CD4-positive, alpha-beta T cell treated with Interleukin-4 for 1 hour (primary cell): ENCODE measurements around the gene HOXC6.
A peak's percentile ranks its signal among the peaks of the same experiment; 100 is the strongest.

ENCODE experiments used
- DNase-seq, 2 donors: peaks; one replicate each; pipeline ENCODE4 v3.0.0-alpha.2; 2020 to 2022

Gene HOXC6

DNA sequence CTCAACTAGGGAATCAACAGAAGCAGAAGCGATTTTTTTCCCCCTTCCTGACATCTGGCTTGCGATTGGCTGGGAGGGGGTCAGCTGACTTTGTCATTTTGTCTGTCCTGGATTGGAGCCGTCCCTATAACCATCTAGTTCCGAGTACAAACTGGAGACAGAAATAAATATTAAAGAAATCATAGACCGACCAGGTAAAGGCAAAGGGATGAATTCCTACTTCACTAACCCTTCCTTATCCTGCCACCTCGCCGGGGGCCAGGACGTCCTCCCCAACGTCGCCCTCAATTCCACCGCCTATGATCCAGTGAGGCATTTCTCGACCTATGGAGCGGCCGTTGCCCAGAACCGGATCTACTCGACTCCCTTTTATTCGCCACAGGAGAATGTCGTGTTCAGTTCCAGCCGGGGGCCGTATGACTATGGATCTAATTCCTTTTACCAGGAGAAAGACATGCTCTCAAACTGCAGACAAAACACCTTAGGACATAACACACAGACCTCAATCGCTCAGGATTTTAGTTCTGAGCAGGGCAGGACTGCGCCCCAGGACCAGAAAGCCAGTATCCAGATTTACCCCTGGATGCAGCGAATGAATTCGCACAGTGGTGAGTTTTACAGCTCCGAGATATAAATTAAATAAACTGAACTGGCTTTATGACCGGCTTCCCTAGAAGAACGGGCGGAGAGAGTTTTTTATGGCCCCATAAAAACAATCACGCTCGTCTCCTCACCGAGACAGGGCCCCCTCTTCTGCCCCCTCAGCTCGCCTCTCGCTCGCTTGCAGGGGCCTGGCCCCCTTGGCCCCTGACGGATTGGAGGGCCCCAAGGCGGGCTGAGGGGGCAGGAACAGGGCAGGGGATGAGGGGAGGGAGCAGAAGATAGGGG is at the start of gene HOXC6:
HOXC6 (plus strand) TSS at position 127 of the 888 bp plus-strand sequence; CDS start at position 209, 82 bp downstream.
- DNase-seq: no peak

DNA sequence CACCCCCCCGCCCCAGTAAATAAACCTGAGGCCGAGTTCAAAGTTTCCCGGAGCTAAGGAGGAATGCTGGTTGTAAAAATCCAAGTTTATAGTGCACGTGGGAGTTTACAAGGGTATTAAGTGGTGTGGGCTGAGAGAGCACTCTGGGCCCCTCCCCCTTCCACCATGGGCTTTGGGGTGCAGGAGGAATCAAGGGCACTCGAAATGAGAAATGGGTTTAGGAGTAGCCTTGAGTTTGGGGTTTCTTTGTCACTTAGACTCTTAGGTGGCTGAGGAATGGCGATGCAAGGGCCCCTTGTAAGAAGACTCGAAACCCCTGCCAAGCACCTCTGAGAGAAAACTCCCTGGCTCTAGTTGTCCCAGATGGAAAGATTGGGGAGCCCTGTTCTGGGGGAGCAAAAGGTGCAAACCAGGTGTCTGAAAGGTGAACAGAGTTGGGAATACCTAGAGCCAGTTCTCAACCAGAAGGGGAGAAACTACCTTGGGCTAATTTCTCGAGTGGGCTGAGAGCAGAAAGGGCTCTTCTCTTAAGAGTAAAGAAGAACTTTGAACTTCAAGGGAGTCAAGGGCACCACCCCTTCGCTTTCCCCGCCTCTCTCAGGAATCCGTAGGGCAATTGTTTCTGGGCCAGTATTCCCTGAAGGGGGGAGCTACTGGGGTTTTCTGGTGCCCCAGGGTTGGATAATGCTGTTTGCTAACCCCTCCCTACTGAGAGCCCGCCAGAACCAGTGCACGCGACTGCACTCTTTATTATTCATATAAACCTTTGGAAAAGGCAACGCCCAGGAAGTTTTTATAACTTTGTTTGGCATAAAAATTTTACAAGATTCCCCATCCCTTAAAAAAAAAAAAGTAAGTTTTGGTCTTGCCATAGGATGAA is 49.5 kb upstream of the HOXC6 start:
- DNase-seq: no peak

DNA sequence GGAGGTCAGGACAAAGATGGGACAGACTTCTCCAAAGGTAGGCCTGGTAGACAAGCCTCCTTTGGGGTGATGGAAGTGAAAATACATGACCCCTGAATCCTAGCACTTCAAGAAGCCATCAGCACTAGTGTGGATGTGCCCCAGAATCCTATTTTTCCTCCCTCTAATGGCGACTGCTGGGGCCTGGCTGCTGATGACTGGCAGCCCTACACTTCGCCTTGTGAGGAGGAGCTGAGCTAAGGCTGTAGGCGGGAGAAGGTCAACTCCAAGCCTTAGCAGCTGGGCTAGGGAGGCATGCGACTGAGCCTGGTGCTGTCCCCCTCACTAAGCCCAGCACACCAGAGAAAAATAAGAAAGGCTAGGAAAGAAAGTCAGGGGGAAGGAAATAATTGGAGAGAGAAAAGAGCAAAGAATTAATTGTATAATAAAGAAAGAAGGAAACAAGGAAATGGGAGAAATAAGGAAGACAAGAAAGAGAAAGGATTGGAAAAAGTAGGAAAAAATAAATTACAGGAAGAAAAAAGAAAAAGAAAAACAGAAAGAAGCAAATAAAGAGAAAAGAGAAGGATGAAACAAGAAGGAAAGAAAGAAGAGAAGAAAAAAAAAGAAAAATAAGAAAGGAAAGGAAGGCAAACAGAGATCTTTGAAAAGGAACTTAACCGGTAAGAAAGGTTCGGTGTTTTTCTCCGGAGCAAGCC is 48.0 kb upstream of the HOXC6 start:
- no peak for DNase-seq

DNA sequence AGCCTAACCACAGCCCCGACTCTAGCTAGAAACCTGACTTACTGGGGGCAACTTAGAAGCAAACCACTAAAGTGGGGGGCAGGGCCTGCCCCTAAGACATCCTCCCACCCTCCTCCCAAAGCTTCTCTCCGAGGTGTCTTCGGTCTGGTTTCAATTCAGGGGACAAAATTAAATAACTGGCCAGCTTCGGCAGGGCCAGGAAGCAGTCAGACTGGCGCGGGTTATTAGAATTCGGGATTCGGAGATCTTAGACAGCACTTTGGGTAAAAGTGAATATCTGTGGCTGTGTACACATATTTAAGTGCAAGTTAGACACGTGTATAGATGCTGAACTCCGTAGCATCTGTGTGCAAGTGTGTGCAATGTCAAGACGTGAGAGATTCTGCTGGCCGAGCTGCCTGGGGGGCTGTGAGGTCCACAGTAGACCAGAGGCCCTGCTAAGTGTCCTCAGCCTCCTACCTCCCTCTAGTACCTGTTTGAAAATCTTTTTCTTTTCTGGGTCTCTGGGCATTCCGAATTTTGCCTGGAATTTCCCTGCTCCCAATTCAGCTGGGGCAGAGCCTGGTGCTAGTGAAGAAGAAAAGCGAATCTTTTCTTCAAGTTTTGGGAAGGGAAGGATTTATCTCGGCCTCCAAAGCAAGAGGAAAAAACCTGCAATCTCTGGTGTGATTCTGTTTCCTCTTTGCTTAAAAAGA is 47.3 kb upstream of the HOXC6 start:
- DNase-seq: no peak

DNA sequence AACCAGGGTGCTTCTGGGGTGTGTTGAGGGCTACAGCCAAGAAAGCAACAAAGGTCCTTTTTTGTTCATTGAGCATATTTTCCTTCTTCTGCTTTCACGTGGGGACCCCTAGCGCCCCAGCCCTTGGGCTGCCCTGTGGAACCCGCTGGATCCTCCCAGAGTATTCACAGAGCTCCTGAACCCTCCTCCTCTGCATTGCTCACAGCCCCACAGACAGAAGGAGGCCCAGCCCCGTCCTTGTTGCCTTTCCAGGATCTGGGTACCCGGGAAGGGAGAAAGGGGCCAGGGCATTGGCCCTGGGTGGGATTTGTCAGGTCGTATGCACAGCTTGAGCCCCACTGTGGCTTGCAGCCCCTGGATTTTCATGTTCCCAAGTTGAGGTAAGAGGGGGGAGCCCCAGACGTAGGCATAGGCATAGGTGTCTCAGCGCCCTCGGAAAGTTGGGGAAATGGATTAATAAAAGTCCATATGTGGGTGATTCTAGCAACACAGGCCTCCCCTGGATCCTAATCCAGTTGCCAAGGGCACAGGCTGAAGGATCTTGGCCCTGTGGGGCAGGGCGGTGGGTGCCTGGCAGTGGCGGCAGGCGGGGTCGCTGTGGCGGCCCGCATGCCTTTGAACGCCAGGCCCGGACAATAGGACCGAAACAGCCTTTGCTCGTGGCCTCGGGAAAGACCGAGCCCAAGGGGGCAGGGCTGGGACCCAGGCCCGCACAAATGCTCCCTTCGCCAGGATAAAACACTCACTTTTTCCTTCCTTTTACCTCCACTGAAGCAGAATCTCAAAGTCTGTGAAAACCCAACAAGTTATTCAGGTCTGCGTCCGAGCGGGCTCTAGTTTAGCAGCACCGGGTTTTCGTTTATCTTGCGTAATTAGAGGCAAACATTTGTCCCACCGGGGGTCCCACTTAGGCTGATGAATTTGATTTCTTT is 46.3 kb upstream of the HOXC6 start:
- DNase-seq: no peak

DNA sequence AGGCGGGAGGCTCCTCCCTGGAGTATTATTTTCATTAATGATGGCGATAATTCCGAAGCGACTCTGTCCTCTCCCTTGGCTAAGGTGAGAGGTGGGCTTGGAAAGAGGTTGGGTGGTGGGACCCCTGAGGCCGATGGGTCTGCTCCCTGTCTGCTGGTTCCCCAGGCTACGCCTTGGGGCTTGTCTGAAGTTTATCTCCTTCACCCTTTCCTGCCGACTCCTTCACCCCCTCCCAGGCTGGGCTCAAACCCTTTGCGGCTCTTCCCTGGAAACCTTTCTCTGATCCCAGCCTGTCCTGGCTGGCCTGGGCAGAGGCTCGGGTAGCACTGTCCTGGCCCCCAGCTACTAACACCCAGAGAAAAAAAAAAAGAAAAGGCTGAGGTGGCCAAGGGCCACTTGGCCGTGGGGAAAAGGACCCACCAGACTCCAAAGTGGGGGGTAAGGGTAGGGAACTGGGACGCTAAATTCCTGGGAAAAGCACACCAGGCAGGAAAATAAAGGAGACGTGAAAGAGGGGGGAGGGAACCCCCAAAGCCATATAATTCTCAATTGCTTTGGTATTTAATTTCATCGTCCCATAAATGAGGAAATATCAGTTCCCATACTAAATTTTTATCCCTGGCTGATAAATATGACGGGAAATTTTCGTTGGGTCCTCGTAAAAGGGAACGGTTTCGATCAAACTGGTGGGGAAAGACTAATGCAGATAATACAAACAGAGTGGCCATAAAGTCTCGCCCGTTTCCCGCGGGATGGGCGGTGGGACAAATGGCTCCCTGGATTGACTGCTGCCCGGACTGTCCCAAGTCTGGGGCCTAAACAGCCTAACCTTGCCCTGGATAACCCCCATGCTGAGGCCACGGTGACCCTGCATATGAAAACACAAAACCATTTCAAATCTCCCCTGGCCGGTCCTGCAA is 45.3 kb upstream of the HOXC6 start:
- DNase-seq: no peak

DNA sequence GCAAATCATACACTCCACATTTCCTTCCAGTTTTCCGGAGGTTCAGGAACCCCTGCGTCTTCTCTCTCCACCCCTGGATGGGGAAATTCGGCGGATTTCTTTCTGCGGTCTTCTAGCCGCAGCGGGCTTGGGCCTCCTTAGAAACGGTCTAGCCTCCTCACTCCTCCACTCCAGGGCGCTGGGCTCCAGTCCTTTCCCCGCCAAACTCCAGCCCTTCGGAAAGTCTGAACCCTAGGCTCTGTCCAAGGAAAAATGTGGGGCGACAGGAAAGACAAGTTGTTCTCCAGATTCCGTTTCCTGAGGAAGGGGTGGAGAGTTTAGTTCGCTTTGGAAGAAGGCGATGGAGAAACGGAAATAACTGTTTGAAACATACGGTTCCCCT is 44.7 kb upstream of the HOXC6 start:
- DNase-seq: no peak

DNA sequence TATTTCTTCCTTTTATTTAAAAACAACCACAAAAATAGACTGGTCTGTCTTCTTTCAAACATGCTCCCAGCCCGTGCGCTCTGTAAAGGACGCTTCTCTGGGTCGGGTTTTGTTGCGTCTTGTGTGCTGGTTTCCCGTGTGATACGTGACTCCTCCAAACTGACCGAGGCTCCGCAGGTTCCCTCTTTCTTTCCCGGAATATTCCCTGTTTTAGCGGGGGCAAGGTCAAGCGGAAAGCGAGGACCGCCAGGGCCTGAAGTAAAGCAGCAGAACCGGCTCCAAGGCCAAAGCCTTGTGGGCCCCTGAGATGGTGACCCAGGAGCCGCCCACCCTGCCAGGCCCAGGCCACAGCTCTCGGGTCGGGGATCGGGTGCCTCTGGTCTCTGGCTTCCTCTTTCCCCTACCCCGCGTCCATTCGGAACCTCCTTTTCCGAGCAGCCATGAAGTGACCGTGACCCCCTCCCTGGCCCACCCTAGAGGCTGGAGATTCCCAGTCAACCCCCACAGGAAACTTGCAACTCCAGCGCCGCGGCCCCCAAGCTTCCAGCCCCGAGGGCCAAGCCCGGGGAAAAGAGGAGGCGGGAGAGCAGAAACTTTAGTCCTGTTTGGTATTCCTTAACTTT is 44.2 kb upstream of the HOXC6 start:
- DNase-seq: no peak

DNA sequence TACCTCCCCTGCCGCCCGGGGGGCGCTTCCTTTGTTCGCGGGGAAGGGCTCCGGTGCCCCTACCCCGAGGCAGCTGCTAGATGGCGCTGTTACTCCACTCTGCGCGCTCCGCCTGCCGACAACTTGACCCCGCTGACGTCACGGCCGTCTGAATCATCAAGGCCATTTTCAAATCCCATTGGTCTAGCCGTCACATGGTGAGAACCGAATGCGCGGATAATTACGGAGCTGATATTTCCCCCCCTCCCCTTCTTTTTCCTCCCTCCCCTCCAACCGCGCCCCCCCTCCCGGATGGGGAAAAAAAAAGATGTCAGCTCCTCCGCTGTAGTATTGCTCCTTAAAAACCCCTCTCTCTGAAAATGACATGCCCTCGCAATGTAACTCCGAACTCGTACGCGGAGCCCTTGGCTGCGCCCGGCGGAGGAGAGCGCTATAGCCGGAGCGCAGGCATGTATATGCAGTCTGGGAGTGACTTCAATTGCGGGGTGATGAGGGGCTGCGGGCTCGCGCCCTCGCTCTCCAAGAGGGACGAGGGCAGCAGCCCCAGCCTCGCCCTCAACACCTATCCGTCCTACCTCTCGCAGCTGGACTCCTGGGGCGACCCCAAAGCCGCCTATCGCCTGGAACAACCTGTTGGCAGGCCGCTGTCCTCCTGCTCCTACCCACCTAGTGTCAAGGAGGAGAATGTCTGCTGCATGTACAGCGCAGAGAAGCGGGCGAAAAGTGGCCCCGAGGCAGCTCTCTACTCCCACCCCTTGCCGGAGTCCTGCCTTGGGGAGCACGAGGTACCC is 43.1 kb upstream of the HOXC6 start, which contains the start of gene HOXC10:
HOXC10 (plus strand) TSS at position 246 of the 791 bp plus-strand sequence; CDS start at position 360, 114 bp downstream.
- DNase-seq: peak; percentile 70 to 82

DNA sequence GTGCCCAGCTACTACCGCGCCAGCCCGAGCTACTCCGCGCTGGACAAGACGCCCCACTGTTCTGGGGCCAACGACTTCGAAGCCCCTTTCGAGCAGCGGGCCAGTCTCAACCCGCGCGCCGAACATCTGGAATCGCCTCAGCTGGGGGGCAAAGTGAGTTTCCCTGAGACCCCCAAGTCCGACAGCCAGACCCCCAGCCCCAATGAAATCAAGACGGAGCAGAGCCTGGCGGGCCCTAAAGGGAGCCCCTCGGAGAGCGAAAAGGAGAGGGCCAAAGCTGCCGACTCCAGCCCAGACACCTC is 42.6 kb upstream of the HOXC6 start:
- no peak for DNase-seq

DNA sequence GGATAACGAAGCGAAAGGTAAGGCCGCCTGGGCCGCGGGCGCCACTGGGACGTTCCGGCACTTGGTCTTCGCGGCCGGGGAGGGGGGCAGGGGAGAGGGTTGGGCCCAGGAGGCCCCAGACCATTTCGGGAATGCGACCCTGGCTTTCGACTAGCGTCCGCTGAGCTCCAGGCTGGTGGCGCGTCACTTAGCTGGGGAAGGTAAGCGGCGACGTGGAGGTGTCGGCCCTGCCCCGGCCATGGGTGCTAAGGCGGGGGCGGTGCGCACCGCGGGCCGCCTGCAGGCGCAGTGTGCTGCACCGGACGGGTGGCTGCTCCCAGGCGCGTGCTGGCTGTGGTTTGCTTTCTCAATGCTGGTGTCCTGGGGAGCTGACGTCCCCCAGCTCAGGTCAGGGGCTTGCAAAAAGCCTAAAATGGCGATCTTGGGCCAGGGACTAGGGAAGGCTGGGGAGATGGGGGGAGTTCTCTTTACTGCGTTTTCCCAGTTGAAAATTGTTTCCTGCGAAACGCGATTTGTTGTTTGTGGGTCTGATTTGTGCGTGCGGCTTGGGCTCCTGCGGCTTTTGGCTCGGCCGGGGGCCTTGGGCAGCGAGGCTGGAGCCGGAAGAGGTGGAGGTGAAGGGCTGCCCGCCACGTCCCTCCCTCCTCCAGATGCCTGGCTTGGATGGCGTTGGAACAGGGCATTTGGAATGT is 42.1 kb upstream of the HOXC6 start:
- no peak for DNase-seq

DNA sequence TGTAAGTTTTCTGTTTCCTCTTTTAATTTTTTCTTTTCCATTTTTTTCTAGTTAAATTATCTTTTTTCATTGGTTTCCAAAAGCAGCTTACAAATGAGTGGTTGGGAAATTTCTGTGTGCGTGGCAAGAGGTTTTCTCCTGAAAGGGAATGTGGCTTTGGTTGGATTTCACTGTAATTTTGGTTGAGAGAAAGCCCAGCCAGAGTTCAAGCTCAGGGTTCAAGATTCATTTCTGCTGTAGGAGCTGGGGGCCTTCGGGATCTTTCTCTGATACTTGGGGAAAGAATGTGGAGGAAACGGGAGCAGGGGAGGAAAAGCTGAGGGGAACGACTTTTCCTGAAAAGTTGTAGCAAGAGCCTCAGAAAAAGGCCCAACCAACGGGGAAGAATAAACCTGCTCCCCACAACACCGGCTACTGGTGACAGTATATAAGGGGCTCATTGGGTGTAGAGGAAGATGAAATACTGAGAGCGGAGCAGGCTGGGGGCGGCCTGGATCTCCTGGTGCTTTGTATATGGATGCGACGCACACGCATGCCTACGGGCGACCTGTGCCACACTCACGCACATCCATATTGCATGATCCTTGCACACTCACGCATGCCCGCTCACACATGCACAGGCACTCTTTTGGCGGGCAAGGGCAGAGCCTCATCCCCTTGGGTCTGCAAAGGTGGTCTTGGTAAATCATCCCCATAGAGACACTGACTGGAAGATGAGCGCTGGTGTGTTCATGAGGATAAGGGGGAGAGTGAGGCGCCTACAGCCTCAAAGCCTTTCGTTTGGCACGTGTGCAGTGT is 41.4 kb upstream of the HOXC6 start:
- DNase-seq: no peak

DNA sequence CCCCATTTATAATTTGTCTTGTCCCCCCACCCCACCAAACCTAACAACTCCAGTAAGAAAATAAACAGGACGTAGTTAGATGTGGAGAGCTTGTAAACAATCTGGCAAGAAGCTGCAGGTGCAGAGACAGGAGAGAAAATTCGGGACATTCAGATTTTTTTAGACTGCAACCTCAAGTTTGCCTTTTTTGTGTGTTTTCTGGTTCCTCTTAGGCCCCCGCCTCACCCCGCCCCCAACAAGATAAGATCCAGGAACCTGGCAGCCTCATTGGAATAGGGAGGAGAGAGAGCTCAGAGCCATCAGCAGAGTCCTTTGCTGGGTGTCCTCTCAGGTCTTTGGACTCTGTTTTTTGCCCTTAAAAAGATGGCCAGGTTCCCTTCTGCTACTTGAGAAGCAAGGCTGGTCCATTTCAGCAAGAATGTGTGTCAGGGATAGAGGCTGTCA is 40.4 kb upstream of the HOXC6 start:
- no peak for DNase-seq

DNA sequence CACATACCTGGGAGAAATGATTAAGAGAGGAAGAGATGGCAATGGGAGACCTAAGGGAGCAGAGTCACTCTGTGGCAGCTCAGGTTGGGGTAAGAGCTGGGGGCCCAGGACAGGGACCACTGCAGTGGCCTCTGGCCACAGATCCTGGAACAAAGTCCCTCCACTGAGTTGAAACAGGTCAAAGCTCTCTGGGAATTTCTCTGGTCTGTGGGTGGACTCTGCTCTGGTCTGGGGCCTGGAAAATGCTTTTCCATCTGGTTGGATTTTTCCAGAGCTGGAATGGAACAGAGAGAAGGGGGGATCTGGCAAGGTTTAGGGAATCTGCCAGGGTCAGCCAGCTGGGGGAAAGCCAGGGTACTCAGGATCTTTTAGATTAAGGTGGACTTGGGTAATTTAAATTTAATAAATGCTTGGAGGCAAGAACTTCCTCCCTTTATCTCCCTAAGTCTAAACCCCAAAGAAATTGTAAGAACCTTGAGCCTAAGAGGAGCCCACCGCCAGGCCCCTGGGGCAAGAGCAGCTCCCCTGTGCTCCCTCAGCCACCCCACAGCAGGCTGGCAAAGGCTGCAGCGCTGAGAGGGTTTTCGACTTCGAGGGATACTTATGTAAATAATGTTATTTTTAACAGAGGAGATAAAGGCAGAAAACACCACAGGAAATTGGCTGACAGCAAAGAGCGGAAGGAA is 39.6 kb upstream of the HOXC6 start:
- DNase-seq: no peak

DNA sequence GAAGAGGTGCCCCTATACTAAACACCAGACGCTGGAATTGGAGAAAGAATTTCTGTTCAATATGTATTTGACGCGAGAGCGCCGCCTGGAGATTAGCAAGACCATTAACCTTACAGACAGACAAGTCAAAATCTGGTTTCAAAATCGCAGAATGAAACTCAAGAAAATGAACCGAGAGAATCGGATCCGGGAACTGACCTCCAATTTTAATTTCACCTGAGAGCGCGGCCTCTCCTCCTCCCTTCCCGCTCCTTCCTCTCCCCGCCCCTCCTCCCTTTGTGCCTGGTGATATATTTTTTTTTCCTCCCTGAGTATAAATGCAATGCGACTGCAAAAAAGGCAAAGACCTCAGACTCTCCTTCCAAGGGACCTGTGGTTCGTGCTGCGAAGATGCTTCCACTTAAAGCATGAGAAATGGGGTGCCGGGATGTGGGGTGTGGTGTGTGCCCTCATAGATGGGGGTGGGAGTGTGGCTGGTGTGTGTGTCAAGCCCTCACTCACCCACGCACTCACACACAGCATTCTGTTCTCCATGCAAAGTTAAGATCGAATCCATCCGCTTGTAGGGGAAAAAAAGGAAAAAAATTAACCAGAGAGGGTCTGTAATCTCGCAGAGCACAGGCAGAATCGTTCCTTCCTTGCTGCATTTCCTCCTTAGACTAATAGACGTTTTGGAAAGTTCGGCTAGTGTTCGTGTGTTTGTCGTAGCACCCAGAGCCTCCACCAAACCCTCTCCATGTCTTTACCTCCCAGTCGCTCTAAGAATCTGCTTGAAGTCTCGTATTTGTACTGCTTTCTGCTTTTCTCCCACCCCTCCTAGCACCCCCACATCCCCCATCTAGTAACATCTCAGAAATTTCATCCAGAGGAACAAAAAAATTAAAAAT is 38.8 kb upstream of the HOXC6 start:
- DNase-seq: peak in 1 of 2 donors; percentile 27
